GM19035 (cell line): ENCODE data around the gene OR10W1.
A peak's percentile ranks its signal among the peaks of the same experiment; 100 is the strongest.

Source experiments
- ATAC-seq: cut with Tn5 transposase; IDR thresholded peaks from one replicate; pipeline ENCODE4 v1.9.1; 2021; ENCODE audit not compliant: unreplicated experiment

OR10W1 gene, protein sequence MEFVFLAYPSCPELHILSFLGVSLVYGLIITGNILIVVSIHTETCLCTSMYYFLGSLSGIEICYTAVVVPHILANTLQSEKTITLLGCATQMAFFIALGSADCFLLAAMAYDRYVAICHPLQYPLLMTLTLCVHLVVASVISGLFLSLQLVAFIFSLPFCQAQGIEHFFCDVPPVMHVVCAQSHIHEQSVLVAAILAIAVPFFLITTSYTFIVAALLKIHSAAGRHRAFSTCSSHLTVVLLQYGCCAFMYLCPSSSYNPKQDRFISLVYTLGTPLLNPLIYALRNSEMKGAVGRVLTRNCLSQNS

DNA sequence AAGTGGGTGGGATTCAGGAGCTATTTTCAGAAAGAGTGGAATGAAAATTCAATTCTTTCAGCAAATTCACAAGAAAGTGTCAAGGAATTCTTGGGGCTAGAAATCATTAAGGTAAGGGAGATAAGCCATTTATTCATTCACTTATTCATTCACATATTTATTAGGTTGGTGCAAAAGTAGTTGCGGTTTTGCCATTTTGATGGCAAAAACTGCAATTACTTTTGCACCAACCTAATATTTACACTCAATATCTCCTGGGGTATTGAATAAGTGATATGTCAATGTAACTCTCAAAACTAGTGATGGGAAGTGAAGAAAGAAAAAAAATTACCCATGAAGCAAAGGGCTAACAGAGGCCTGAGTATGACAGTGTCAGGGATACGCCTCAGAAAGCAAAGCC is at the start of gene OR10W1:
Gene OR10W1 (minus strand): TSS at position 119 of the 400 bp plus-strand sequence. CDS start 402 bp downstream, outside the sequence.
- no peak for ATAC-seq

DNA sequence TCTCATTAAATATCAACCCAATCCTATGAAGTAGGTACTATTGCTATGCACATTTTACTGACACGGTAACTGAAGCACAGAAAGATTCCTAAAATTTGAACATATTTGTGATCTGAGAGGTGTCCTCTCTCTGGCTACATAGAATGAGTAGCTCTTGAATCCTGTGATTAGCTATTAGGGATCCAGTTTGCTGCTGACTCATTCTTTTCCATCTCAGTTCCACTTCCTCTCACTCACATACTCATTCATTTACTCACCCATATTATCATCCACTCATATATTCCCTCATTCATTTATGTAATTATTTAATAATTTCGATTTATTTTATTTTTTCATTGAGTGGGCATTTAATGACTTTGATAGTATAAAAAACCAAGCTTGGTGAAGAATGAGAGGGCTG is 48.1 kb upstream of the OR10W1 start:
- ATAC-seq = no peak

DNA sequence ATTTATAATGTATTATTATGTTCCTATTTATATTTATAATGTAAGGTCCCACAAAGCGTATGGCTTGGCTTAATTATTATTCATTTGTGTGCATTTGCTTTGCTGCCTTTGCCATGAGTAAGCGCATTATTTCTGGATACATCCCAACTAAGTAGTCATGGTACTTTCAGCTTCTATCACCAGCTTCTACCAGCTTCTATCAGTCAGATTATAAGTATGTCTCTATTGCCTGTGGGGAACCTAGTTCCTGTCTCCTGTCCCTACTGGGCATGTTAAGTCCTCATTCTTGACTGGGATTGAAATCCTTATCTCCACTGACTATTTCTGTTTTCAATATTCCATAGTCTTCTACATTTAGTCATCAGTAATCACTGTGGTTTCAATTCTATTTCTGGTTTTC is 33.5 kb upstream of the OR10W1 start:
- no peak for ATAC-seq

DNA sequence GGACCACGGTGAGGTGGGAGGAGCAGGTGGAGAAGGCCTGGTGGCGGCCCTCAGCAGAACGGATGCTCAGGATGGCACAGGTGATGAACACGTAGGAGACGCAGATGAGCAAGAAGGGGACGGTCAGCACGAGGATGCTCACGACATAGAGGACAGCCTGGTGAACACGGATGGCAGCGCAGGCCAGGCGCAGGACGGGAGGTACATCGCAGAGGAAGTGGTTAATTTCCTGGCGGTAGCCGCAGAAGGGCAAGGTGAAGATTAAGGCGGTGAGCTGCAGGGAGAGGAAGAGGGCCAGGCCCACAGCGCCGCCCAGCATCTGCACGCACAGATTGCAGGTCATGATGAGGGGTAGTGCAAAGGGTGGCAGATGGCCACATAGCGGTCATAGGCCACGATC is 24.0 kb upstream of the OR10W1 start:
- ATAC-seq = no peak

DNA sequence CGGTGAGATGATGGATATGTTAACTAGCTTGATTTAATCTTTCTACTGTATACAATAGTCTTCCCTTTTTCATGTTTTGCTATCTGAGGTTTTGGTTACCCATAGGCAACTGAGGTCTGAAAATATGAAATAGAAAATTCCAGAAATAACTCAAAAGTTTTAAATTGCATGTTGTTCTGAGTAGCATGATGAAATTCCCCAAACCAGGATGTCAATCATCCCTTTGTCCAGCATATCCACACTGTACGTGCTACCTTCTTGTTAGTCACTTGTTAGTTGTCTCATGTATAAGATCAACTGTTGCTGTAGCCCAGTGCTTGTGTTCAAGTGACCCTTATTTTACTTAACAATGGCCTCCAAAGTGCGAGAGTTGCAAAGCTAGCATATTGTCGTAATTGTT is 21.2 kb upstream of the OR10W1 start:
- no peak for ATAC-seq

DNA sequence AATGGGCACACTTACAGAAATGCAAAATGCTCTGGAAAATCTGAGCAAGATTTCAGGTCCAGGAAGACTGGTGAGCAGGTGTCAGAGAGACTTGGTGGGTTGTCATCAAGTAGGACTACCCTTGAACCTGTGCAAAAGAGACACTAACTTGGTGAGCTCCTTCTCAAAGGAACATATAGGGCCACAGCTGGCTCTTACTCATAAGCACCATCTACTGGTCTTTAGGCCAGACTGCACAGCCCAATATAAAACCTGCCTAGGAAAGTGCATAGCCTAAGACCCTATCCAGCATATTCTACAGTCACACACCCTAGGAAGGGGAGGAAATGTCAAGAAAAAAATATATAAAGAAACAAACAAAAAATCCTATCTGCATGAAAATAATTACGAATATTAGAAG is 18.2 kb upstream of the OR10W1 start:
- ATAC-seq = peak; percentile 75

DNA sequence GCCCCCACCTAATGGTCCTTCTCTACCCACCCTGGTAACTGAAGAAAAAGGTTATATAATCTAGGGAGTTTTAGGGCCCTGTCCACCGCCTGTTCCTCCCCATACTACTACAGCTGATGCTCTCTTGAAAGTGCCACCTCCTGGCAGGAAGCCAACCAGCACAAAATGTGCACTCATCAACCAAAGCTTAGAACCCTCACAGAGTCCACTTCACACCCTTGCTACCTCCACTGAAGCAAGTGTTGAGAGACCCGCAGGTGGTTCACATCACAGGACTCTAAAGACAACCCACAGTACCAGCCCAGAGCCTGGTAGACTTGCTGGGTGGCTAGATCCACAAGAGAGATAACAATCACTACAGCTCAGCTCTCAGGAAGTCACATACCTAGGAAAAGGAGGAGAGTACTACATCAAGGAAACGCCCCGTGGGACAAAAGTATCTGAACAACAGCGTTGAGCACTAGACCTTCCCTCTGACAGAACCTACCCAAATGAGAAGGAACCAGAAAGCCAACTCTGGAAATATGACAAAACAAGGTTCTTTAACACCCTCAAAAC is 17.5 kb upstream of the OR10W1 start:
- no peak for ATAC-seq

DNA sequence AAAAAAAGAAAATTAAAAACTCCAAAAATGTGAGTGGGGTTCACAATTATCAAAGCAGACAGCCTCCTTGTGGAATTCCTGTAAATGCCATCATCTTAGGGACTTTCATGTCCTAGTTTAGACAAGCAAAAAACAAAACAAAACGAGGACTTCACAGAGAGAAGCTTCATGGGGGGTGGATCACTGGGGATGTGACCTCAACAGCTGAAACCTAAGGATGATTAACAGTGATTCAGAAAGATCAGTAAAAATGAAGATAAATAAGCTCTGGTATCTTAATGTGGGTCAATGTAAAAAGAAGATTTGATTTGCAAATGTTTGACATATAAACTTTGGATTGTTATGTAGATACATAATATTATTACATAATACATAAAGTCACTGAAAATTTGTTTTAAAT is 8.1 kb upstream of the OR10W1 start:
- ATAC-seq = no peak

DNA sequence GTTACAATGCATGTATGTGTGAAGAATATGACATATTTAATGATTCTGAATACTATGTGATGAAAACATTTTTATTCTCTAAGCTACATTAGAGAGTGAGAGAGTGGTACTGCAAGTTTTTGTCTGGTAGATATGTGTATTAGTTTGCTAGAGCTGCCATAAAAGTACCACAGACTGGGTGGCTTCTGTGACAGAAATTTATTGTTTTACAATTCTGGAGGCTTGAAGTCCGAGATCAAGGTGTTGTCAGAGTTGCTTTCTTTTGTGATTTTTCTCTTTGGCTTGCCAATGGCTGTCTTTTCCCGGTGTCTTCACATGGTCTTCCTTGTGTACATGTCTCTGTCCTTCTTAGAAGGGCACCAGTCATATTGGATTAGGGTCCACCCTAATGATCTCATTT is 6.9 kb upstream of the OR10W1 start:
- no peak for ATAC-seq

DNA sequence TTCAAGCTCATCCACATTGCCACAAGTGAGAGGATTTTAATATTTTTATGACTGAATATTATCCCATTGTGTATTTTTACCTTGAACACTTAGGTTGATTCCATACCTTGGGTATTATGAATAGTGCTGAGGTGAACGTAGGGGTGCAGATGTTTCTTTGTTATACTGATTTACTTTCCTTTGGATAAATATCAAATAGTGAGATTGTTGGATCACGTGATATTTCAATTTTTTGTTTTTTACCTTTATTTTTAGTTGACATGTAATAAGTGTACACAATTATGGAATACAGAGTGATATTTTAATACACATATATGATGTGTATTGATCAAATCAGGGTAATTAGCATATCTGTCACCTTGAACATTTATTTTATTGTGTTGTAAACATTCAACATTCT is 8.1 kb downstream of the OR10W1 start:
- no peak for ATAC-seq

DNA sequence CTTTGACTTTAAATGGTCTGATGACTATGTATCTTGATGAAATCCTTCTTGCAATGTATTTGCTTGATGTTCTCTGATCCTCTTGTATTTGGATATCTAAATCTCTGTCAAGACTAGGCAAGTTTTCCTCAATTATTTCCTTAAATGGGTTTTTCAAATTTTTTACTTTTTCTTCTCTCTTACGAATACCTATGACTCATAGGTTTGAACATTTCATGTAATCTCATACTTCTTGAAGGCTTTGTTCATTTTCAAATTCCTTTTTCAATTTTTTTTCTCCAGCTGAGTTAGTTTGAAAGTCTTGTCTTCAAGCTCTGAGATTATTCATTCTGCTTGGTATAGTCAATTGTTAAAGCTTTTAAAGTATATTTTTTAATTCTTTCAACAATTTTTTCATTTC is 13.1 kb downstream of the OR10W1 start:
- ATAC-seq = no peak

DNA sequence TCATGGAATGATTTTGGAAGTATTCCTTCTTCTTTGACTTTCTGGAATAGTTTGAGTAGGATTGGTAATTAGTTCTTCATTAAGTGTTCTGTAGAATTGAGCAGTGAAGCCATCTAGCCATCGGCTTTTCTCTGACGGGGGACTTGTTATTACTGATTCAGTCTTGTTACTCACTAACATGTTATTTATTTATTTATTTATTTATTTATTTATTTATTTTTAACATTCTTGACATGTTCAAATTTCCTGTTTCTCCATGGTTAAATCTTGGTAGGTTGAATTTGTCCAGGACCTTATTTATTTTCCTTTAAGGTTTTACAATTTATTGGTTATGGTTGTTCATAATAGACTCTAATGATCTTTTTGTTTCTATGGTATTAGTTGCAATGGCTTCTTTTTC is 24.1 kb downstream of the OR10W1 start:
- no peak for ATAC-seq

DNA sequence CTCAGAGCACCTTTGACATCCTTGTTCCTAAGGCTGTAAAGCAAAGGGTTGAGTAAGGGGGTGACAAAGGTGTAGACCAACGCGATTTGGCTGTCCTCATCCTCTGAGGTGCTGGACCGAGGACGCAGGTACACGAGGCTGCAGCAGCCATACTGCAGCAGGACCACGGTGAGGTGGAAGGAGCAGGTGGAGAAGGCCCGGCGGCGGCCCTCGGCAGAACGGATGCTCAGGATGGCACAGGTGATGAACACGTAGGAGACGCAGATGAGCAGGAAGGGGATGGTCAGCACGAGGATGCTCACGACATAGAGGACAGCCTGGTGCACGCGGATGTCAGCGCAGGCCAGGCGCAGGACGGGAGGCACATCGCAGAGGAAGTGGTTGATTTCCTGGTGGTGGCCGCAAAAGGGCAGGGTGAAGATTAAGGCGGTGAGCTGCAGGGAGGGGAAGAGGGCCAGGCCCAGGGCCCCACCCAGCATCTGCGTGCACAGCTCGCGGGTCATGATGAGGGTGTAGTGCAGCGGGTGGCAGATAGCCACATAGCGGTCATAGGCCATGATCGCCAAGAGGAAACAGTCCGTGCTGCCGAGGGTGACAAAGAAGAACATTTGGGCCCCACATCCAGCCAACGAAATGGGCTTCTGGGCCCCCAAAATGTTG is 40.0 kb downstream of the OR10W1 start:
- ATAC-seq = no peak

DNA sequence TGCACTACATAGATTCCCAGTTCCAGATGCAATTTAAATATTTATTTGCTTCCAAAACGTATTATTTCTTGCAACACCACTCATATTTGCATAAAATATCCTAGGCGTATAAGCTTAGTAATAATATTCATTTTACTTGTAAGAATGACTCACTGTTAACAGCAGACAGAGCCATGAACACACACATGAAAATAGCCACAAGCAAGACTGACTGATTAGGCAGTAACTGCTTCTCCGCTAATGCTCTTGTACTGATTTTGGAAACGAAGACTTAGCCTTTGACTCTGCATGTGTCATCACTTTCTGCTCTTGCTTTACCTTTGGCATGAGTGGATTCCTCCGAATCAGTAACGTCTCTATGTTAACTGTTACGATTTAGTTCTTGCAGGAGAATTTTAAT is 45.3 kb downstream of the OR10W1 start:
- no peak for ATAC-seq
